ENCODE measurements around the gene AMPH. TPM values are rescaled to one million over a fixed set of nuclear protein-coding genes. Genes with fewer than 3 reads are reported as not detected.

Gene AMPH
- total RNA-seq, 1 experiment from 2014 or later = not detected

DNA sequence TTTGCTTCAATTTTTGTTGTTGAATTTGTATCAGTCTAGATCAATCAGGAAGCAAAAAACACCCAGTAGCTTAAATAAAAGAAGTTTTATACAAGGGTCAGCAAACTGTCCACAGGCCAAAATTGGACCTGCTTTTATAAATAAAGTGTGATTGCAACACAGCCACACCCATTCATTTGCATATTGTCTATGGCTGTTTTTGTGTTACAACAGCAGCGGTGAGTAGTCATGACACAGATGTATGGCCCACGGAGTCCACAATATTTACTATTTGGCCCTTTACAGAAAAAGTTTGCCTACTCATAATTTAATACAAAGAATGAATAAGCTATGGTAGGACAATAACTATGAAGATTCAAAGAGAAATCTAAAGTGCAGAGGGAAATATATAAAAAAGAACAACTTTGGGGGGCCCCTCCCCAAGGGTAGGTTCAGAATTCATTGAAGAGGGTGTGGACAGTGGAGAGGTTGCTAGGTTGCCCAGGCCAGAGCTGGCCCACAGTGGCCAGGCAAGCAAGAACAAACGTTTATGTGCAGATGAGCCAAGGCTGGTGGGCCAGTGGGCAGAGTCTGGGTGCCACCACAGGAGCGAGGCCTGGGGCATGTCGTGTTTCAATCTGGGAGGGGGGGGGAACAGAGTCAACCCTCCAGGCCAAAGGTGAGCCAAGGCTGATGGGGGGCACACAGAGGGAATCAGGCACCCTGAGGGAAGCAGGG, 47.0 kb upstream of the AMPH start:
- DNase-seq (ENCODE audit: low read depth, low spot score) (no peak), ATAC-seq (no peak)
- Histone ChIP-seq H3K9ac (ENCODE audit: low read length) (no peak overlapping the region), H3K9me2 (ENCODE audit: insufficient read depth) (no peaks in the 10 kb centered on the region), H3K79me2 (ENCODE audit: insufficient read depth, low read length) (no peaks in the 10 kb centered on the region), H4K20me1 (ENCODE audit: insufficient read depth) (no peaks in the 10 kb centered on the region), H3K27me3 (ENCODE audit: insufficient read depth, low read length) (peaks cover 54% of the 10 kb centered on the region), H3K36me3 (ENCODE audit: control insufficient read depth in 1 of 2, insufficient read depth in 2 of 2, low read length in 2 of 2) (no peaks in the 10 kb centered on the region), H3K4me3 (replicated peaks in 1 of 2; ENCODE audit: low read depth in 1 of 2, low read length in 2 of 2) (no peak overlapping the region), H3K4me2 (ENCODE audit: low read length) (no peak overlapping the region), H3K4me1 (ENCODE audit: control insufficient read depth in 1 of 2, insufficient read depth in 2 of 2, low read length in 2 of 2) (no peaks in the 10 kb centered on the region), H3K9me3 (ENCODE audit: control insufficient read depth in 1 of 2, insufficient read depth in 1 of 2, low read depth in 1 of 2, low read length in 2 of 2) (no peaks in the 10 kb centered on the region), H2AFZ (ENCODE audit: low read depth, low read length, poor library complexity, severe bottlenecking) (no peak overlapping the region), H3K27ac (ENCODE audit: low read depth, low read length) (no peak overlapping the region)
- CTCF ChIA-PET = no interaction called here
- RAD21 ChIA-PET (ENCODE audit: low non-redundant PET in 1 of 2, low total read pairs in 2 of 2, uncharacterized antibody in 2 of 2, unreplicated experiment in 2 of 2) = no interaction called here
- intact Hi-C loops (cut with micrococcal nuclease) = no loop called here
- BruUV-seq (replicated peaks) = no TSS peak
- TF ChIP-seq, protein P1, sequence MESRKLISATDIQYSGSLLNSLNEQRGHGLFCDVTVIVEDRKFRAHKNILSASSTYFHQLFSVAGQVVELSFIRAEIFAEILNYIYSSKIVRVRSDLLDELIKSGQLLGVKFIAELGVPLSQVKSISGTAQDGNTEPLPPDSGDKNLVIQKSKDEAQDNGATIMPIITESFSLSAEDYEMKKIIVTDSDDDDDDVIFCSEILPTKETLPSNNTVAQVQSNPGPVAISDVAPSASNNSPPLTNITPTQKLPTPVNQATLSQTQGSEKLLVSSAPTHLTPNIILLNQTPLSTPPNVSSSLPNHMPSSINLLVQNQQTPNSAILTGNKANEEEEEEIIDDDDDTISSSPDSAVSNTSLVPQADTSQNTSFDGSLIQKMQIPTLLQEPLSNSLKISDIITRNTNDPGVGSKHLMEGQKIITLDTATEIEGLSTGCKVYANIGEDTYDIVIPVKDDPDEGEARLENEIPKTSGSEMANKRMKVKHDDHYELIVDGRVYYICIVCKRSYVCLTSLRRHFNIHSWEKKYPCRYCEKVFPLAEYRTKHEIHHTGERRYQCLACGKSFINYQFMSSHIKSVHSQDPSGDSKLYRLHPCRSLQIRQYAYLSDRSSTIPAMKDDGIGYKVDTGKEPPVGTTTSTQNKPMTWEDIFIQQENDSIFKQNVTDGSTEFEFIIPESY (IDR thresholded peaks at IDR 0.05; ENCODE audit: extremely low read depth, insufficient replicate concordance, low read length) = no peak
- no peak for TF ChIP-seq ATF3 (IDR thresholded peaks at IDR 0.05)
- POLR2A ChIA-PET = no interaction called here

- H2AFZ ChIP-seq (ENCODE audit: low read depth, low read length, poor library complexity, severe bottlenecking) = no peak overlapping the region
- RAD21 ChIA-PET (ENCODE audit: low non-redundant PET in 1 of 2, low total read pairs in 2 of 2, uncharacterized antibody in 2 of 2, unreplicated experiment in 2 of 2) = no interaction called here
- CTCF ChIA-PET = no interaction called here
- no peaks in the 10 kb centered on the region for H3K9me3 ChIP-seq (ENCODE audit: control insufficient read depth in 1 of 2, insufficient read depth in 1 of 2, low read depth in 1 of 2, low read length in 2 of 2)
- H3K4me1 ChIP-seq (ENCODE audit: control insufficient read depth in 1 of 2, insufficient read depth in 2 of 2, low read length in 2 of 2) = no peaks in the 10 kb centered on the region
- DNase-seq (ENCODE audit: low read depth, low spot score) (no peak), ATAC-seq (no peak)
- no peaks in the 10 kb centered on the region for H3K36me3 ChIP-seq (ENCODE audit: control insufficient read depth in 1 of 2, insufficient read depth in 2 of 2, low read length in 2 of 2)
- no peaks in the 10 kb centered on the region for H4K20me1 ChIP-seq (ENCODE audit: insufficient read depth)
- no peak overlapping the region for H3K4me3 ChIP-seq (replicated peaks in 1 of 2; ENCODE audit: low read depth in 1 of 2, low read length in 2 of 2)
- H3K27ac ChIP-seq (ENCODE audit: low read depth, low read length) = no peak overlapping the region
- POLR2A ChIA-PET = no interaction called here
- H3K4me2 ChIP-seq (ENCODE audit: low read length) = no peak overlapping the region
- no peak for TF ChIP-seq ATF3 (IDR thresholded peaks at IDR 0.05)
- no peak for TF ChIP-seq ZNF274 (IDR thresholded peaks at IDR 0.05; ENCODE audit: low read depth, low read length)
- BruUV-seq (replicated peaks) = no TSS peak
- H3K9ac ChIP-seq (ENCODE audit: low read length) = no peak overlapping the region
- intact Hi-C loops (cut with micrococcal nuclease) = no loop called here
- H3K9me2 ChIP-seq (ENCODE audit: insufficient read depth) = no peaks in the 10 kb centered on the region
- H3K79me2 ChIP-seq (ENCODE audit: insufficient read depth, low read length) = no peaks in the 10 kb centered on the region
- peaks cover 40% of the 10 kb centered on the region for H3K27me3 ChIP-seq (ENCODE audit: insufficient read depth, low read length)
Observed at GRCh38 chr7:38675494-38676106, 44.4 kb upstream of the AMPH start.

All from HCT116 (cell line).